ENCODE results near the gene ARRDC2. TPM values are rescaled to one million over a fixed set of nuclear protein-coding genes. Genes with fewer than 3 reads are reported as not detected.

Gene ARRDC2
- total RNA-seq, 1 donor from 2014 or later = 168 TPM

- no peak for TF ChIP-seq CTCF (IDR thresholded peaks at IDR 0.05)
- peaks cover 31% of the 10 kb centered on the region for H3K4me1 Mint-ChIP-seq
- DNase-seq (no peak), ATAC-seq (ENCODE audit: low read depth) (no peak)
- peak overlapping the region; percentile 69 for H3K27ac Mint-ChIP-seq
- no peaks in the 10 kb centered on the region for H3K27me3 Mint-ChIP-seq
- intact Hi-C loops (cut with micrococcal nuclease) = loop anchor here (1.0 to 5.0 kb wide), 3 partner anchors 52 to 126 kb away; partner anchors contain the start of gene SLC5A5
- POLR2A ChIA-PET = interaction anchor here (0.6 to 4.4 kb wide), 8 partner anchors 47 to 391 kb away, joined by 3 to 39 read pairs (median 4); partner anchors contain the start of genes CCDC124 and RPL18A
- CTCF ChIA-PET = interaction anchor here (1.0 to 8.6 kb wide), 6 partner anchors 47 to 66 kb away, joined by 3 to 227 read pairs (median 12); partner anchors contain the start of gene CCDC124
- peaks cover 6% of the 10 kb centered on the region for H3K36me3 Mint-ChIP-seq (ENCODE audit: low read depth)
- H3K4me3 Mint-ChIP-seq = no peak overlapping the region
- H3K9me3 Mint-ChIP-seq = no peaks in the 10 kb centered on the region
Measured at GRCh38 chr19:17997969-17998826, 9.8 kb upstream of the ARRDC2 start.

- H3K27me3 Mint-ChIP-seq = no peaks in the 10 kb centered on the region
- H3K9me3 Mint-ChIP-seq = no peaks in the 10 kb centered on the region
- H3K27ac Mint-ChIP-seq = peak overlapping the region; percentile 69
- ATAC-seq (ENCODE audit: low read depth) = no peak
- H3K4me3 Mint-ChIP-seq = peak overlapping the region; percentile 44
- peaks cover 34% of the 10 kb centered on the region for H3K4me1 Mint-ChIP-seq
- TF ChIP-seq CTCF (IDR thresholded peaks at IDR 0.05) = no peak
- CTCF ChIA-PET = interaction anchor here (8.6 kb wide), 1 partner anchor 60 kb away, joined by 227 read pairs; no protein-coding TSS in a partner anchor
- POLR2A ChIA-PET = interaction anchor here (0.6 to 2.8 kb wide), 6 partner anchors 46 to 392 kb away, joined by 3 to 39 read pairs (median 4); partner anchors contain the start of genes CCDC124 and RPL18A
- peaks cover 6% of the 10 kb centered on the region for H3K36me3 Mint-ChIP-seq (ENCODE audit: low read depth)
- intact Hi-C loops (cut with micrococcal nuclease) = loop anchor here (5.0 kb wide), 1 partner anchor 126 kb away; the partner anchor contains the start of gene SLC5A5
- no peak for DNase-seq
Measured at GRCh38 chr19:17998827-17999150, 9.2 kb upstream of the ARRDC2 start.

- Mint-ChIP-seq H3K9me3 (no peaks in the 10 kb centered on the region), H3K27ac (peak overlapping the region; percentile 96), H3K36me3 (ENCODE audit: low read depth) (peaks cover 6% of the 10 kb centered on the region), H3K4me1 (peaks cover 34% of the 10 kb centered on the region), H3K27me3 (no peaks in the 10 kb centered on the region), H3K4me3 (peak overlapping the region; percentile 79)
- DNase-seq = no peak
- ChIA-PET POLR2A (interaction anchor here (0.6 to 5.5 kb wide), 34 partner anchors 8 to 1227 kb away, joined by 3 to 67 read pairs (median 6); partner anchors contain the start of genes CCDC124, IL12RB1, JAK3 and JUND), CTCF (interaction anchor here (0.5 to 8.6 kb wide), 7 partner anchors 45 to 166 kb away, joined by 3 to 227 read pairs (median 3); partner anchors contain the start of genes CCDC124 and RPL18A)
- no peak for ATAC-seq (ENCODE audit: low read depth)
- TF ChIP-seq CTCF (IDR thresholded peaks at IDR 0.05) = no peak
- intact Hi-C loops (cut with micrococcal nuclease) = loop anchor here (1.0 to 10.0 kb wide), 4 partner anchors 128 to 245 kb away; partner anchors contain the start of genes FCHO1, RPL18A and SLC5A5
Measured at GRCh38 chr19:17999684-18000479, 8.1 kb upstream of the ARRDC2 start.

GRCh38 chr19:18000480-18000914 lies 7.5 kb upstream of the ARRDC2 start:
- ChIA-PET CTCF (interaction anchor here (0.9 to 8.6 kb wide), 8 partner anchors 45 to 150 kb away, joined by 3 to 227 read pairs (median 3); partner anchors contain the start of genes CCDC124 and RPL18A), POLR2A (interaction anchor here (0.6 to 5.5 kb wide), 44 partner anchors 9 to 1227 kb away, joined by 3 to 67 read pairs (median 5); partner anchors contain the start of genes CCDC124, IL12RB1, JAK3 and JUND)
- DNase-seq (no peak), ATAC-seq (ENCODE audit: low read depth) (no peak)
- H3K36me3 Mint-ChIP-seq (ENCODE audit: low read depth) = peaks cover 6% of the 10 kb centered on the region
- peak overlapping the region; percentile 79 for H3K4me3 Mint-ChIP-seq
- H3K4me1 Mint-ChIP-seq = peaks cover 37% of the 10 kb centered on the region
- peak overlapping the region; percentile 96 for H3K27ac Mint-ChIP-seq
- intact Hi-C loops (cut with micrococcal nuclease) = loop anchor here (1.0 to 10.0 kb wide), 3 partner anchors 141 to 246 kb away; partner anchors contain the start of genes FCHO1 and RPL18A
- no peaks in the 10 kb centered on the region for H3K9me3 Mint-ChIP-seq
- no peak for TF ChIP-seq CTCF (IDR thresholded peaks at IDR 0.05)
- no peaks in the 10 kb centered on the region for H3K27me3 Mint-ChIP-seq
